Astrocyte (in vitro differentiated cells and primary cell): ENCODE data around the gene FBXL7.

Source experiments
- EZH2 ChIP-seq: IDR thresholded peaks from 2 replicates; pipeline ENCODE4 v1.6.1; 2012; ENCODE audit warnings: mild to moderate bottlenecking, low read length, inconsistent platforms; ENCODE audit not compliant: insufficient read depth
- TF ChIP-seq, protein P1 (sequence below): IDR thresholded peaks from 2 replicates; pipeline ENCODE4 v1.5.1; 2011; ENCODE audit warnings: low read depth, mild to moderate bottlenecking, inconsistent platforms, low read length, moderate library complexity; ENCODE audit not compliant: insufficient read depth

DNA sequence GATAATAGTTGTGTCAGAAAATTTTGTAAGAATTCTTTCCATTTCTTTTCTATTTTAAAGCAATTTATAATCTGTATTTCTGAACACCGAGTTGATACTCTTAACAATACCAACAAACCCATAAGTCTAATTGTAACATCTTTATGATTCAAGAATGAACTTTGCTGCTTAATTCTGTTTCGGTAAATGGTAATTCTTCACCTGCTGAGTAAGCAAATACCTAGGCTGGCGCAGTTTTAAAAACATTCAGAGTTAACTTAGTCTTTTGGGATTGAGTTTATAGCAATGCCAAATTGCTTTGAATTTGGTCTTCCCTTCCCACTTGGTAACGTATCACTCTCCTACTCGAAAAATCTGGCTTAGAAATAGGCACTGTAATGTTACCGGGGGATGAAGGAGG is 456.6 kb downstream of the FBXL7 start:
- TF ChIP-seq, protein P1, sequence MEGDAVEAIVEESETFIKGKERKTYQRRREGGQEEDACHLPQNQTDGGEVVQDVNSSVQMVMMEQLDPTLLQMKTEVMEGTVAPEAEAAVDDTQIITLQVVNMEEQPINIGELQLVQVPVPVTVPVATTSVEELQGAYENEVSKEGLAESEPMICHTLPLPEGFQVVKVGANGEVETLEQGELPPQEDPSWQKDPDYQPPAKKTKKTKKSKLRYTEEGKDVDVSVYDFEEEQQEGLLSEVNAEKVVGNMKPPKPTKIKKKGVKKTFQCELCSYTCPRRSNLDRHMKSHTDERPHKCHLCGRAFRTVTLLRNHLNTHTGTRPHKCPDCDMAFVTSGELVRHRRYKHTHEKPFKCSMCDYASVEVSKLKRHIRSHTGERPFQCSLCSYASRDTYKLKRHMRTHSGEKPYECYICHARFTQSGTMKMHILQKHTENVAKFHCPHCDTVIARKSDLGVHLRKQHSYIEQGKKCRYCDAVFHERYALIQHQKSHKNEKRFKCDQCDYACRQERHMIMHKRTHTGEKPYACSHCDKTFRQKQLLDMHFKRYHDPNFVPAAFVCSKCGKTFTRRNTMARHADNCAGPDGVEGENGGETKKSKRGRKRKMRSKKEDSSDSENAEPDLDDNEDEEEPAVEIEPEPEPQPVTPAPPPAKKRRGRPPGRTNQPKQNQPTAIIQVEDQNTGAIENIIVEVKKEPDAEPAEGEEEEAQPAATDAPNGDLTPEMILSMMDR: no peak
- TF ChIP-seq EZH2: no peak
